Activated T-helper 1 cell treated with anti-CD3 and anti-CD28 coated beads, Interleukin-12 subunit alpha, Interleukin-12 subunit beta, Interleukin-2, Interleukin-4 antibody, amounts not matched to agents 30 ng/mL and 10 ng/mL and 1 ng/mL, durations not matched to agents 14 hours and 24 hours and 36 hours (primary cell): ENCODE data around the gene POP5. TPM values are rescaled to one million over a fixed set of nuclear protein-coding genes. Genes with fewer than 3 reads are reported as not detected.

Experiments used
- DNase-seq: peaks from one replicate; pipeline ENCODE4 v3.0.0; 2021; ENCODE audit warnings: low spot score
- H3K27ac Mint-ChIP-seq: one replicate; pipeline ENCODE4 v1.8.0; 2021; ENCODE audit warnings: mild to moderate bottlenecking, mixed read lengths
- H3K27me3 Mint-ChIP-seq: one replicate; pipeline ENCODE4 v1.8.0; 2022; ENCODE audit warnings: mild to moderate bottlenecking, moderate library complexity, mixed read lengths; ENCODE audit not compliant: insufficient read depth
- H3K36me3 Mint-ChIP-seq: one replicate; pipeline ENCODE4 v1.8.0; 2021; ENCODE audit warnings: low read depth, mixed read lengths
- H3K4me1 Mint-ChIP-seq: one replicate; pipeline ENCODE4 v1.8.0; 2021; ENCODE audit warnings: low read depth, mixed read lengths
- H3K4me3 Mint-ChIP-seq: one replicate; pipeline ENCODE4 v1.8.0; 2021; ENCODE audit warnings: mild to moderate bottlenecking, moderate library complexity, mixed read lengths
- H3K9me3 Mint-ChIP-seq: one replicate; pipeline ENCODE4 v1.8.0; 2021; ENCODE audit warnings: mixed read lengths
- intact Hi-C: fragments of 100-400 bp; cut with micrococcal nuclease; formaldehyde crosslinking; loops from one replicate; pipeline ENCODE4 v1.15.1; 2024
- total RNA-seq: library from RNA; stranded (reverse); gene quantifications from 2 replicates; pipeline ENCODE4 v1.2.3, GENCODE V29; 2022

Gene POP5
- total RNA-seq, 1 donor from 2014 or later: 85.0 TPM

DNA sequence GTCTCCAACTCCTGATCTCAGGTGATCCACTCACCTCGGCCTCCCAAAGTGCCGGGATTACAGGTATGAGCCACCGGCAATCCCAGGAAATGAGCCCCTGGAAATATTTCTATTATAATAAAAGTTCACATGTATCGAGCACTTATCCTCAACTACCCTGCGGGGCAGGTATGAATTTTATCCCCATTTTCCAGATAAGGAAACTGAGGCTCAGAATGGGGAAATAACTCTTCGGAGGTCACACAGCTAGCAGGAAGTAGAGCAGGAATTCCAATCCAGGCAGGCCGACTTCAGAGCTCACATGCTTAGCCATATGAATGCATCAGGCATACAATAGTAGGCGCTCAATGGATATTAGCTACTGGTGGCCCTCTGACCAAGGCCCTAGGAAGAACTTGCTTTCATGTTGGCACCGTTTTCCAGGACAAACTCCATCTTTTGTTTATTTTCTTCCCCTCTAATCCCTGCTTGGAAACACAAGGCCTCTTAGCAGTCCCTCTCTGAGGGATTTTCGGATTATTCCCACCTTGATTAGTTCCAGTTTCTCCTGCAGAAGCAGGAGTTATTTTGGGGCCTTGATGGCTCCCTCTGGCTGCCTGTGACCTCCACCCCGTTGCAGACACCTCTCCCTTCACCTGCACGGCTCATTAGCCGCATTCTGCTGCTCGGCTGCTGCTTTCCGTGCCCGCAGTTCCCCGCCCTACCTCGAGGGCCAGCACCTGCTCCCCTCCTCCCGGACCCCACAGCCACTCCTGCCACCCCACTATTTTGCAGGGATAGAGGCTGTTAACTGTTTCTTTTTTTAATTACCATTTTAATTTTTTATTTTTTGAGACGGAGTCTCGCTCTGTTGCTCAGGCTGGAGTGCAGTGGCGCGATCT is 18.7 kb upstream of the POP5 start:
- no peaks in the 10 kb centered on the region for H3K4me1 Mint-ChIP-seq
- no peaks in the 10 kb centered on the region for H3K9me3 Mint-ChIP-seq
- H3K36me3 Mint-ChIP-seq: no peaks in the 10 kb centered on the region
- peaks cover 21% of the 10 kb centered on the region for H3K27me3 Mint-ChIP-seq
- H3K27ac Mint-ChIP-seq: no peak overlapping the region
- no peak overlapping the region for H3K4me3 Mint-ChIP-seq
- DNase-seq: no peak
- intact Hi-C loops: no loop called here

DNA sequence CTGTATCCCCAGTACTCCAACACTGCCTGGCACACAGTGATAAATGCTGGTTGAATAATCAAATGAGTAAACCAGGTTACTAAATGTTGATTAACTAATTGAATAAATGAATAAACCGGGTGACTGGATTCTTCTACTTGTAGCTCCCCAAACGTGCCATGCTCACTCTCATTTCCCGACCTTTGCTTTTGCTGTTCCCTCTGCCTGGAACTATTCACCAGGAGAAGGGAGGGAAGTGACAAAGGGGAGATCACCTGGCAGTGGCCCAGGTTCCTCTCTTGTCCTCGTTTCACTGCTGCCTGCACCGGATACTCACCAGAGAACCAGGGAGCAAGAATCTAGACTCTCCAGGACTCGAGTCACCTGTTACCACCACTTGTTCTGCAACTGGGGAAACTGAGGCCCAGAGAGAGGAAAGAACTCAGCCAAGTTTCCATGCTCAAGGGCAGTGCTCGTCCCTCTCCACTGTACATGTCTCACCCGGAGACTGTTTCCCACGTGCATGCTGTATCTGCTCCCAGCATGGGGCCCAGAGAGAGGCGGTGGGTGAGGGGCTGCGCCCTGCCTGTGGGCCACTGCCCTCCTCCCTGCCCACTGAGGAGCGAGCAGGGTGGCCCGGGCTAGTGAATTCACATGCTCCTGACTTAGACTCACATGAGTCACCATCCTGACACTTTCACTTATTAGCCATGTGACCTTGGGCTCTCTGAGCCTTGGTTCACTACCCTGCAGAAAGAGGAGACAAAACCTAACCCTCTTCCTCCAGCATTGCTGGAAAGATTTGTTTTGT is 17.7 kb upstream of the POP5 start:
- no peak overlapping the region for H3K27ac Mint-ChIP-seq
- intact Hi-C loops: no loop called here
- no peaks in the 10 kb centered on the region for H3K9me3 Mint-ChIP-seq
- H3K27me3 Mint-ChIP-seq: peaks cover 15% of the 10 kb centered on the region
- no peaks in the 10 kb centered on the region for H3K4me1 Mint-ChIP-seq
- DNase-seq: no peak
- H3K4me3 Mint-ChIP-seq: no peak overlapping the region
- no peaks in the 10 kb centered on the region for H3K36me3 Mint-ChIP-seq

GRCh38 chr12:120597861-120598260 is 16.7 kb upstream of the POP5 start:
- H3K4me1 Mint-ChIP-seq: no peaks in the 10 kb centered on the region
- peaks cover 14% of the 10 kb centered on the region for H3K27me3 Mint-ChIP-seq
- H3K9me3 Mint-ChIP-seq: no peaks in the 10 kb centered on the region
- DNase-seq: no peak
- intact Hi-C loops: no loop called here
- no peak overlapping the region for H3K4me3 Mint-ChIP-seq
- no peak overlapping the region for H3K27ac Mint-ChIP-seq
- no peaks in the 10 kb centered on the region for H3K36me3 Mint-ChIP-seq

DNA sequence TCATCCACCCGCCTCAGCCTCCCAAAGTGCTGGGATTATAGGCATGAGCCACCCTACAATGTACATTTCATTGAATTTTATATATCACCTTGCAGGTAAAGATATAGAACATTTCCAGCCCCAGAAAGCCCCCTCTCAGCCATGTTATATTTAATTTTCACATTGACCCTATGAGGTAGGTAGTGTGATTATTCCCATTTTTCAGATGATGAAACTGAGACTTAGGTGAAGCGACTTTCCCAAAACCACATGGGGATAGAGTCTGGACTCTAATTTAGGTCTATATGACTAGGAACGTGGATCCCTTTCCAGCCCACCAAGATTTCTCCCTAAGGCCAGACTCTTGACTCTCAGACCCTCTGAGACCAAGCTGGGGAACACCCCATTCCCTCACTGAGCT is 15.7 kb upstream of the POP5 start:
- Mint-ChIP-seq H3K4me1 (no peaks in the 10 kb centered on the region), H3K27me3 (peaks cover 12% of the 10 kb centered on the region)

GRCh38 chr12:120592121-120593049 is 11.2 kb upstream of the POP5 start:
- Mint-ChIP-seq H3K27me3 (peaks cover 11% of the 10 kb centered on the region), H3K4me1 (no peaks in the 10 kb centered on the region), H3K36me3 (no peaks in the 10 kb centered on the region), H3K4me3 (no peak overlapping the region), H3K27ac (no peak overlapping the region), H3K9me3 (no peaks in the 10 kb centered on the region)
- intact Hi-C loops: no loop called here
- no peak for DNase-seq

More for the DNA sequence above, 15.7 kb upstream of the POP5 start:
- no peak for DNase-seq
- intact Hi-C loops: no loop called here
- Mint-ChIP-seq H3K9me3 (no peaks in the 10 kb centered on the region), H3K4me3 (no peak overlapping the region), H3K27ac (no peak overlapping the region), H3K36me3 (no peaks in the 10 kb centered on the region)

- Mint-ChIP-seq H3K27ac (no peak overlapping the region), H3K27me3 (peaks cover 15% of the 10 kb centered on the region), H3K9me3 (no peaks in the 10 kb centered on the region), H3K4me1 (no peaks in the 10 kb centered on the region), H3K36me3 (no peaks in the 10 kb centered on the region), H3K4me3 (no peak overlapping the region)
- intact Hi-C loops: no loop called here
- DNase-seq: no peak
These were observed 9.7 kb upstream of the POP5 start for GRCh38 chr12:120590741-120591407.

- no peak for DNase-seq
- Mint-ChIP-seq H3K4me3 (no peak overlapping the region), H3K9me3 (no peaks in the 10 kb centered on the region), H3K4me1 (no peaks in the 10 kb centered on the region), H3K36me3 (no peaks in the 10 kb centered on the region), H3K27me3 (peaks cover 19% of the 10 kb centered on the region), H3K27ac (no peak overlapping the region)
- intact Hi-C loops: no loop called here
These were observed 8.0 kb upstream of the POP5 start for GRCh38 chr12:120588948-120589930.

GRCh38 chr12:120588371-120588770 is 7.2 kb upstream of the POP5 start:
- peaks cover 26% of the 10 kb centered on the region for H3K27me3 Mint-ChIP-seq
- intact Hi-C loops: no loop called here
- DNase-seq: no peak
- peaks cover 4% of the 10 kb centered on the region for H3K4me1 Mint-ChIP-seq
- H3K9me3 Mint-ChIP-seq: no peaks in the 10 kb centered on the region
- no peak overlapping the region for H3K27ac Mint-ChIP-seq
- H3K36me3 Mint-ChIP-seq: no peaks in the 10 kb centered on the region
- no peak overlapping the region for H3K4me3 Mint-ChIP-seq

- no peaks in the 10 kb centered on the region for H3K36me3 Mint-ChIP-seq
These were observed 5.7 kb upstream of the POP5 start for GRCh38 chr12:120586860-120587259.

DNA sequence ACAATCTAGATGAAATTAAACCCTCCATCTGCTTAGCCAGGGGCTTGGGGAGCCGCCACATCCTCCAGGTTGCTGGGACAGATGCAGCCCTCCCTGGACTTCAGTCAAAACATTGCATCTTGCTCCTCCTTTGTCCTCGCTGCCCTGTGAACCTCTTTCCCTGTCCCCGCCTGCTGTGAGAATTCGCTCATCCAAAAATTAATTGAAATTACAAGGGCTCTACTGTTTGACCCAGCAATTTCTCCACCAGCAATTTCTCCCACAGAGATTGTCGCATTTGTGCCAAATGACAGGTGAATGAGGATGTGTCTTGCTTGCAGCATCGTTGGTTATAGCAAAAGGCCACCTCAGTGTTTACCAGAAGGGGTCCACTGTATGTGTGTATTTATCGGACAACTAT is 5.0 kb upstream of the POP5 start:
- Mint-ChIP-seq H3K9me3 (no peaks in the 10 kb centered on the region), H3K27me3 (peaks cover 24% of the 10 kb centered on the region), H3K4me1 (peaks cover 22% of the 10 kb centered on the region), H3K27ac (no peak overlapping the region), H3K4me3 (no peak overlapping the region), H3K36me3 (peaks cover under 1% of the 10 kb centered on the region)
- intact Hi-C loops: no loop called here
- DNase-seq: no peak

More at GRCh38 chr12:120586860-120587259, 5.7 kb upstream of the POP5 start:
- peaks cover 28% of the 10 kb centered on the region for H3K27me3 Mint-ChIP-seq
- H3K27ac Mint-ChIP-seq: no peak overlapping the region
- intact Hi-C loops: no loop called here
- DNase-seq: no peak
- H3K9me3 Mint-ChIP-seq: no peaks in the 10 kb centered on the region
- H3K4me1 Mint-ChIP-seq: peaks cover 16% of the 10 kb centered on the region
- H3K4me3 Mint-ChIP-seq: no peak overlapping the region

DNA sequence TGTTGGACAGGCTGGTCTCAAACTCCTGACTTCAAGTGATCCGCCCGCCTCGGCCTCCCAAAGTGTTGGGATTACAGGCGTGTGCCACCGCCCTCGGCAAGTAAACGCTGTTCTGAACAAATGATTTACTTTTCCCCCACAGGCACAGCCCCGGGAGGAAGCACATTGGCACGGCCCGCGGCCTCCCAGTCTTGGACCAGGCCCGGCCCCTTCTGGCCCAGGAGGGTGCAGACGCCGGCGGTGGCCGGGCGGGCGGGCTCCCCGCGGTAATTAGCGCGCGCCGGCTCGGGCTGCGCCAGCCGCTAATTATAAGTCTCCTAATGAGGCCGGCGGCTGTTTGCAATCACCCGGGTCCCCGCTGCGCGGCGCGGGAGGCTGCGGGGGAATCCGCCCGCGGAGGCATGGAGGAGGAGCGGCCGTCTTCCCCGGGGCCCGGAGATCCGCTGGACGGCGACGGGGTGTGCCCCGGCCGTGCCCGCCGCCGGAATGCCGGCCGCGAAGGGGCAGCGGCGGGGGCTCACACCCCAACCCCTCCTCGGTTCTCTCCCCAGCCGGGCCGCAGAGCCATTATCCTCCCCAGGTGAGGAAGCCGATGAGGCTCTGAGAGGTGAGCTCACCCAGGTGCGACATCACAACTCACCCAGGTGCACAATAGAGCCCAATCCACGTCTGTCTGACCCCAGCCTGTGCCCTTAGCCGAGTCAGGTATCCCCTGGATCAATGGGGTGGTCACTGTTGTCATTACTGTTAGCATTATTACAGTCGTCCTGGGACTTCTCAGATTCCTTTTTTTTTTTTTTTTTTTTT is 3.3 kb upstream of the POP5 start:
- no peaks in the 10 kb centered on the region for H3K9me3 Mint-ChIP-seq
- H3K4me1 Mint-ChIP-seq: peaks cover 36% of the 10 kb centered on the region

More for the DNA sequence above, 3.3 kb upstream of the POP5 start:
- DNase-seq: peak; percentile 31
- Mint-ChIP-seq H3K27ac (no peak overlapping the region), H3K27me3 (peaks cover 24% of the 10 kb centered on the region), H3K4me3 (peak overlapping the region; percentile 45), H3K36me3 (peaks cover 5% of the 10 kb centered on the region)
- intact Hi-C loops: loop anchor here (1.0 to 5.0 kb wide), 5 partner anchors 56 to 713 kb away; partner anchors contain the start of genes C12orf43, CABP1, CAMKK2 and SPPL3
